ENCODE measurements around the gene SLC9C1. TPM values are rescaled to one million over a fixed set of nuclear protein-coding genes. Genes with fewer than 3 reads are reported as not detected.

SLC9C1 gene
- total RNA-seq, 2 donors from 2014 or later = not detected

DNA sequence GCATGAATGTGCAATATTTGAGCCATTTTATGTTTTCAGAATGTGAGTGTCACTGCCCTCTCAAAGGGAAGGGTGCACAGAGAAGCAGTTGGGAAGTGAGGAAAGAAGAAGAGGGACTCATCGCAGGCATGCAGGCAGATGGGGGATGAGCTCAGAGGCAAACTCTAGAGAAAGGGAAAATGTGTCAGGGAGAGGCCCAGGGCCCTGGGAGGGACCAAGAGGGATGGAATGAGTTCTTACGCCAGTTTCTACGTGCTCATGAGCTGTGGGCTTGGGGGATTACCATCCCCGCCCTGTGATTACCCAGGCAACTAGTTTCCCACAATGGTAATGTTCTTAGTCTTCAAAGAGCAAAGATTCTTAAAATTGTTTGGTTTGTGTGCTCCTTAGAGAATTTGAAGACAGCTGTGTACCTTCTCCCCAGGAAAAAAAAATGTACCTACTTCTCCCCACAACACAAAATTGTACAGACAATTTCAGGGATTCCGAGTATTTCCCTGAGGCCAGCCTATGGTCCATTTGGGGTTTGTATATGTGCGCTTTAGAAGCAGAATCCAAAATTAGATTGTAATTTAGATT lies 178.8 kb downstream of the SLC9C1 start:
- TF ChIP-seq, protein P1, sequence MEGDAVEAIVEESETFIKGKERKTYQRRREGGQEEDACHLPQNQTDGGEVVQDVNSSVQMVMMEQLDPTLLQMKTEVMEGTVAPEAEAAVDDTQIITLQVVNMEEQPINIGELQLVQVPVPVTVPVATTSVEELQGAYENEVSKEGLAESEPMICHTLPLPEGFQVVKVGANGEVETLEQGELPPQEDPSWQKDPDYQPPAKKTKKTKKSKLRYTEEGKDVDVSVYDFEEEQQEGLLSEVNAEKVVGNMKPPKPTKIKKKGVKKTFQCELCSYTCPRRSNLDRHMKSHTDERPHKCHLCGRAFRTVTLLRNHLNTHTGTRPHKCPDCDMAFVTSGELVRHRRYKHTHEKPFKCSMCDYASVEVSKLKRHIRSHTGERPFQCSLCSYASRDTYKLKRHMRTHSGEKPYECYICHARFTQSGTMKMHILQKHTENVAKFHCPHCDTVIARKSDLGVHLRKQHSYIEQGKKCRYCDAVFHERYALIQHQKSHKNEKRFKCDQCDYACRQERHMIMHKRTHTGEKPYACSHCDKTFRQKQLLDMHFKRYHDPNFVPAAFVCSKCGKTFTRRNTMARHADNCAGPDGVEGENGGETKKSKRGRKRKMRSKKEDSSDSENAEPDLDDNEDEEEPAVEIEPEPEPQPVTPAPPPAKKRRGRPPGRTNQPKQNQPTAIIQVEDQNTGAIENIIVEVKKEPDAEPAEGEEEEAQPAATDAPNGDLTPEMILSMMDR (IDR thresholded peaks at IDR 0.05) = no peak
- ATAC-seq (ENCODE audit: insufficient number of reproducible peaks, low FRiP score, low read depth) = no peak
- DNase-seq (ENCODE audit: low spot score) = no peak

DNA sequence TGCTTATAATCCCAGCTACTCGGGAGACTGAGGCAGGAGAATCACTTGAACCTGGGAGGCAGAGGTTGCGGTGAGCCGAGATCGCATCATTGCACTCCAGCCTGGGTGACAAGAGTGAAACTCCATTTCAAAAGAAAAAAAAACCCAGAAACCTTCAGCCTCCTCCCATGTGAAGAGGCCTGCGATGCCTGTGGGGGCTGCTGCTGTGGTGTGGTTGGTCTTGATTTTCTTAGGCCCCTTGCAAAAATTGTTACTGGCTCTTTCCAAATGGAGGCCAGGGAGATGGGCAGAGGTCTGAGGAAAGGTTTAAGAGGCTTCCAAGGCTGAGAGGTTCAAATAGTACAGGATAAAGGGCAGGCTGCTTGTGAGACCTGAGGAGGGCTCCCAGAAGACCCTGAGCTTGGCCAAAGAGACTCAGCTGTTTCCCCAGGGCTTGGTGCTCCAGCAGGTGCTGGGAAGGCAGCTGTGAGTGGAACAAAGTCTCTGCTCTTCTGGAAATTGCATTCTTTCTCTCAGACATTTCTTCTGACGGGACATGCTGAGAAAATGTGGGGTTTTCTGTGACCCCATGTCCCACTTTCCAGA lies 179.3 kb downstream of the SLC9C1 start:
- no peak for ATAC-seq (ENCODE audit: insufficient number of reproducible peaks, low FRiP score, low read depth)
- no peak overlapping the region for H3K27ac ChIP-seq
- TF ChIP-seq, protein P1 (IDR thresholded peaks at IDR 0.05) = no peak

More for the DNA sequence above, 178.8 kb downstream of the SLC9C1 start:
- no peak overlapping the region for H3K4me3 ChIP-seq
- H3K27ac ChIP-seq = no peak overlapping the region
- H3K36me3 ChIP-seq = no peaks in the 10 kb centered on the region
- H3K9me3 ChIP-seq = no peaks in the 10 kb centered on the region
- no peaks in the 10 kb centered on the region for H3K4me1 ChIP-seq (ENCODE audit: control insufficient read depth in 1 of 2, low read depth in 2 of 2)
- no peaks in the 10 kb centered on the region for H3K27me3 ChIP-seq (replicated peaks; ENCODE audit: insufficient read depth)

DNA sequence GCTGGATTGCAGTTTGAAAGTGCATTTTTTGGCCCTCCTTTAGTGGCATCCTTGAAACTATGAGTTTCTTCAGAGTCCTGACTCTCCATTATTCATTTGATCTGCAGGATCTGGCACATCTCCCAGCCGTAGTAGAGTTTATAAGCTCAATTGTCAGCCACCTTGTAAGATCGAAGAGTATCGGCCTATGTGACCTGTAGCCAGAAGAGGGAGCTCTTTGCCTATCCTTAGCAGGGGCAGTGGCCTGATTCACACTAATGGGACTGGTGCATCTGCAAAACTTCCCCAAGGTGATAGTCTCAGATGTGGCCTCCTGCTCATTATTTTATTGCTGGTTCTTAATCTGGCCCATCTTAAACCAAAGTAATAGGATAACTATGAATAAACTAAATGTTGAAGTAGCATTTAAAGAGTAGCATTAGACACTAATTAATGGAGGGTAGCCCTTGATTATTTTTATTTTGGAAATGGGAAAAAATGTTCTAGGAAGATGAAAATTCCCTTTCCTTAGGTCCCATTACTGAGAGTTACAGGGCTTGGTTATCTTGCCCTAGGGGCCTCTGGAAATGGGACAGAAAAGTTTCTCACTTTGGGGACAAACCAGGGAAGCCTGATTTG lies 182.1 kb downstream of the SLC9C1 start:
- H3K27me3 ChIP-seq (replicated peaks; ENCODE audit: insufficient read depth) = no peaks in the 10 kb centered on the region
- TF ChIP-seq, protein P1 (IDR thresholded peaks at IDR 0.05) = no peak
- H3K9me3 ChIP-seq = no peaks in the 10 kb centered on the region
- no peaks in the 10 kb centered on the region for H3K36me3 ChIP-seq
- H3K27ac ChIP-seq = no peak overlapping the region
- DNase-seq (ENCODE audit: low spot score) (no peak), ATAC-seq (ENCODE audit: insufficient number of reproducible peaks, low FRiP score, low read depth) (no peak)
- no peaks in the 10 kb centered on the region for H3K4me1 ChIP-seq (ENCODE audit: control insufficient read depth in 1 of 2, low read depth in 2 of 2)
- no peak overlapping the region for H3K4me3 ChIP-seq

More for the DNA sequence above, 179.3 kb downstream of the SLC9C1 start:
- no peak for DNase-seq (ENCODE audit: low spot score)
- Histone ChIP-seq H3K4me3 (no peak overlapping the region), H3K4me1 (ENCODE audit: control insufficient read depth in 1 of 2, low read depth in 2 of 2) (no peaks in the 10 kb centered on the region), H3K9me3 (no peaks in the 10 kb centered on the region), H3K36me3 (no peaks in the 10 kb centered on the region), H3K27me3 (replicated peaks; ENCODE audit: insufficient read depth) (no peaks in the 10 kb centered on the region)

DNA sequence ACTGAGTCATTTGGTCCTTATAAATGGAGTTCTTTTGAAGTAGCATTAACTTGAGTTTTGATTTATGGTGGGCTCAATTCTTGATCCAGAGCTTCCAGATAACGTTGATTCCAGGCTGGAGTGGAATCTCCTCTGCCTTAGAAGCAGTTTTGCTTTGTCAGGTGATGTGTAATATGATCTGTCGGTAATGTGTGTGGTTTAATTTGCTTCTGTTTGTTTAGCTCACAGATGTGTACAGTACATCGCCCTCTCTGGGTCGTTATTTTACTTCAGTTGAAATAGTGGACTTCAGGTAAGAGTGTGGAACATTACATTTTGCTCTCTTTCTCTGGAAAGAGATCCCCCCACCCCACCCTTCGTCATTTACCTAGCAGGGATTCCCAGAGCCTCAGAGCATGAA lies 184.7 kb downstream of the SLC9C1 start:
- Histone ChIP-seq H3K4me3 (no peak overlapping the region), H3K27me3 (replicated peaks; ENCODE audit: insufficient read depth) (no peaks in the 10 kb centered on the region), H3K9me3 (no peaks in the 10 kb centered on the region), H3K4me1 (ENCODE audit: control insufficient read depth in 1 of 2, low read depth in 2 of 2) (no peaks in the 10 kb centered on the region), H3K36me3 (no peaks in the 10 kb centered on the region), H3K27ac (no peak overlapping the region)
- no peak for DNase-seq (ENCODE audit: low spot score)
- no peak for ATAC-seq (ENCODE audit: insufficient number of reproducible peaks, low FRiP score, low read depth)
- TF ChIP-seq, protein P1 (IDR thresholded peaks at IDR 0.05) = no peak

DNA sequence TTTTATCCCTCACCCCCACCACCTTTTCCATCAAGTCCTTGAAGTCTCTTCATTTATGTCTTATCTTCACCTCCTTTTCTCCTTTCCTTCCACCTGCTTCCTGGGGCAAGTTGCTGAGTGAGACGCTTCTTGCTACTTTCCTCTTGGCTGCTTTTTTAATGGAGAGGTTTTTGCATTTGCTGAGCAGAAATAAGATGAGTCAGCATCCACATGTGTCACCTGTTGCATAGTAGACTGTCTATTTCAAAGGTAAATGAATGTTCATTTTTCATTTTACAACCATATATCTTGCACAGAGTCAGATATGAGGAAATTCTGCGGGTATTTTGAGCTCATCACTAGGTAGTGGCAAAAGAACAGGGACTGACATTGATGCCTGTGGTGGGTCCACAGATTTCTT lies 189.2 kb downstream of the SLC9C1 start:
- ATAC-seq (ENCODE audit: insufficient number of reproducible peaks, low FRiP score, low read depth) = no peak
- TF ChIP-seq, protein P1 (IDR thresholded peaks at IDR 0.05) = no peak
- no peaks in the 10 kb centered on the region for H3K4me1 ChIP-seq (ENCODE audit: control insufficient read depth in 1 of 2, low read depth in 2 of 2)
- no peak for DNase-seq (ENCODE audit: low spot score)
- no peak overlapping the region for H3K27ac ChIP-seq
- H3K27me3 ChIP-seq (replicated peaks; ENCODE audit: insufficient read depth) = no peaks in the 10 kb centered on the region
- H3K36me3 ChIP-seq = no peaks in the 10 kb centered on the region
- no peak overlapping the region for H3K4me3 ChIP-seq
- no peaks in the 10 kb centered on the region for H3K9me3 ChIP-seq
